HepG2 (cell line): ENCODE measurements around the gene CRNKL1. TPM values are rescaled to one million over a fixed set of nuclear protein-coding genes. Genes with fewer than 3 reads are reported as not detected.

ENCODE experiments used
- ATAC-seq: fragments of 200-7000 bp; cut with Tn5 transposase; 3 replicates; pipeline ENCODE4 v1.9.1; 2020; ENCODE audit warnings: mild to moderate bottlenecking, moderate library complexity
- BruUV-seq: library from RNA; stranded (reverse); fragments of 400-500 nt; replicated peaks from 2 replicates; lab custom pipeline; 2021; lab: Mats Ljungman, UMichigan
- CTCF ChIA-PET: fragments of 300-600 bp; formaldehyde crosslinking; extraction: SDS; loops from one replicate; lab custom pipeline; 2021; ENCODE audit warnings: low total read pairs, inconsistent platforms, low intra/inter-chr PET ratio; lab: Yijun Ruan, JAX
- POLR2A ChIA-PET: fragments of 350-600 bp; sonication (Branson Sonifier 250); formaldehyde crosslinking; loops from one replicate; lab custom pipeline; 2020; ENCODE audit warnings: antibody characterized with exemption, inconsistent platforms; lab: Yijun Ruan, JAX
- DNase-seq: peaks from one replicate; pipeline ENCODE4 v3.0.0-alpha.2; 2015; ENCODE audit warnings: low spot score
- FAIRE-seq: peaks from 3 replicates; lab custom pipeline; 2011; peaks lifted over from hg19 to GRCh38; lab: Jason Lieb, UNC
- H2AFZ ChIP-seq: one replicate; pipeline ENCODE4 v1.6.1; 2011; ENCODE audit warnings: low read length, inconsistent platforms
- H3K27ac ChIP-seq: fragments of 300-600 bp; 3 replicates; pipeline ENCODE4 v1.8.0; 2011; ENCODE audit warnings: mixed run types, mild to moderate bottlenecking, mixed read lengths, low read length, inconsistent platforms; ENCODE audit not compliant: insufficient read depth; ENCODE audit errors: extremely low read length
- H3K27me3 ChIP-seq, 2 experiments: fragments of 200-600 bp in 1 of 2; 2 replicates in 1 of 2; 3 replicates in 1 of 2; pipeline versions ENCODE4 v1.6.0 to v1.8.0; 2011; ENCODE audit warnings: low read length in 2 of 2, mild to moderate bottlenecking in 2 of 2, moderate library complexity in 2 of 2, inconsistent platforms in 1 of 2; ENCODE audit not compliant: insufficient read depth in 2 of 2, control insufficient read depth in 1 of 2
- H3K36me3 ChIP-seq, 2 experiments: fragments of 200-600 bp in 1 of 2; replicated peaks in 1 of 2; 2 replicates in 1 of 2; 3 replicates in 1 of 2; pipeline versions ENCODE4 v1.5.1 to v1.8.0; 2011; ENCODE audit warnings: low read length in 2 of 2, inconsistent platforms in 1 of 2; ENCODE audit not compliant: insufficient read depth in 2 of 2, control insufficient read depth in 1 of 2
- H3K4me1 ChIP-seq: 2 replicates; pipeline ENCODE4 v1.5.1; 2012; ENCODE audit warnings: low read length, inconsistent platforms; ENCODE audit not compliant: insufficient read depth
- H3K4me2 ChIP-seq: 2 replicates; pipeline ENCODE4 v1.6.0; 2011; ENCODE audit warnings: low read depth, low read length, inconsistent platforms
- H3K4me3 ChIP-seq, 3 experiments: fragments of 200-600 bp in 1 of 3; sonication (generic), shearing (Covaris generic) in 1 of 3; replicated peaks in 1 of 3; 2 replicates each; pipeline ENCODE4 v1.5.1; 2011 to 2016; ENCODE audit warnings: low read length in 3 of 3, inconsistent platforms in 2 of 3, low read depth in 2 of 3, mild to moderate bottlenecking in 2 of 3, control low read depth in 1 of 3, mixed read lengths in 1 of 3; ENCODE audit not compliant: insufficient read depth in 1 of 3
- H3K79me2 ChIP-seq: one replicate; pipeline ENCODE4 v1.6.1; 2011; ENCODE audit warnings: low read length, inconsistent platforms; ENCODE audit not compliant: insufficient read depth
- H3K9ac ChIP-seq: 2 replicates; pipeline ENCODE4 v1.6.0; 2011; ENCODE audit warnings: mild to moderate bottlenecking, low read depth, low read length, inconsistent platforms; ENCODE audit not compliant: insufficient read depth
- H3K9me3 ChIP-seq: 2 replicates; pipeline ENCODE4 v1.5.1; 2012; ENCODE audit warnings: mild to moderate bottlenecking, low read length
- H4K20me1 ChIP-seq: 2 replicates; pipeline ENCODE4 v1.6.0; 2011; ENCODE audit warnings: inconsistent platforms, mild to moderate bottlenecking, low read length, moderate library complexity; ENCODE audit not compliant: insufficient read depth
- CREB1 ChIP-seq, 2 experiments: fragments of 450-650 bp in 1 of 2; IDR thresholded peaks; 2 replicates each; pipeline ENCODE4 v1.6.1; 2016 to 2017; ENCODE audit warnings: control low read depth in 1 of 2, mild to moderate bottlenecking in 1 of 2, missing compliant biosample characterization in 1 of 2, missing genetic modification characterization in 1 of 2
- HOXA5 ChIP-seq: sonication (generic); formaldehyde crosslinking; IDR thresholded peaks from 2 replicates; pipeline ENCODE4 v1.4.0; 2020; ENCODE audit warnings: missing genetic modification reagents
- RARG ChIP-seq: sonication (generic); formaldehyde crosslinking; IDR thresholded peaks from 2 replicates; pipeline ENCODE4 v1.4.0; 2020; ENCODE audit warnings: low read depth, mild to moderate bottlenecking, missing genetic modification reagents
- SAP130 ChIP-seq: IDR thresholded peaks from 2 replicates; pipeline ENCODE4 v1.6.1; 2016; ENCODE audit warnings: low read depth
- XRCC5 ChIP-seq: fragments of 200-400 bp; formaldehyde crosslinking; optimal IDR thresholded peaks from 2 replicates; pipeline ENCODE3; 2017; ENCODE audit warnings: mild to moderate bottlenecking, low read length
- ZNF337 ChIP-seq: sonication (generic); formaldehyde crosslinking; IDR thresholded peaks from 2 replicates; pipeline ENCODE4 v1.5.1; 2020; ENCODE audit warnings: missing genetic modification reagents, low read depth, mild to moderate bottlenecking, borderline replicate concordance
- ZNF761 ChIP-seq: sonication (generic); formaldehyde crosslinking; conservative IDR thresholded peaks from 2 replicates; pipeline ENCODE4 v1.4.0; 2020; ENCODE audit warnings: mild to moderate bottlenecking, missing genetic modification reagents
- WGBS: methylation state at CpG from one replicate; pipeline ENCODE4 v1.1.6; 2017; ENCODE audit warnings: low lambda C conversion rate; 5-methylcytosine and 5-hydroxymethylcytosine counted together
- in situ Hi-C: cut with HindIII; loops from 2 replicates; pipeline ENCODE4 v1.10.0; 2017; ENCODE audit warnings: low pct_unique_long_range_greater_than_20kb; ENCODE audit not compliant: extremely low pct_ligation_motif_present
- intact Hi-C: fragments of 100-400 bp; cut with micrococcal nuclease; formaldehyde crosslinking; loops from one replicate; pipeline ENCODE4 v1.10.0; 2022; ENCODE audit not compliant: unreplicated experiment
- polyA plus RNA-seq, 8 experiments: library from polyadenylated mRNA; depleted of rRNA in 3 of 8; stranded (reverse) in 7 of 8; unstranded in 1 of 8; fragments of >200 nt; fragmentation: Illumina TruSeq in 4 of 8; extraction: Trizol in 4 of 8; gene quantifications; 2 replicates each; pipeline versions ENCODE4 v1.2.1 to v1.2.3, GENCODE V29; 2011 to 2016; ENCODE audit warnings: low read depth in 4 of 8, missing spikeins in 1 of 8, mixed read lengths in 1 of 8; ENCODE audit not compliant: insufficient read depth in 1 of 8
- total RNA-seq, 5 experiments: library from RNA; depleted of rRNA; stranded (reverse); fragments of >200 nt; fragmentation: Illumina TruSeq; extraction: Trizol; gene quantifications; 2 replicates each; pipeline ENCODE4 v1.2.3, GENCODE V29; 2016; ENCODE audit warnings: low read depth in 1 of 5
- TF ChIP-seq, protein P1 (sequence below): sonication (generic); formaldehyde crosslinking; IDR thresholded peaks from 2 replicates; pipeline ENCODE4 v1.9.0; 2021; ENCODE audit warnings: missing genetic modification reagents, borderline replicate concordance
- TF ChIP-seq, protein P2 (sequence below): IDR thresholded peaks from 2 replicates; pipeline ENCODE4 v1.6.1; 2012; ENCODE audit warnings: low read depth, low read length, improper control_type of control experiment
- TF ChIP-seq, protein P3 (sequence below): sonication (generic); formaldehyde crosslinking; IDR thresholded peaks from 2 replicates; pipeline ENCODE4 v1.8.0; 2022; ENCODE audit warnings: low read depth, missing genetic modification reagents
- TF ChIP-seq, protein P4 (sequence below), 2 experiments: IDR thresholded peaks; 2 replicates each; pipeline ENCODE4 v1.6.1; 2011 to 2012; ENCODE audit warnings: low read length in 2 of 2, borderline replicate concordance in 1 of 2, low read depth in 1 of 2, mild to moderate bottlenecking in 1 of 2, moderate library complexity in 1 of 2

Gene CRNKL1
- total and polyA plus RNA-seq, 2 of the 13 experiments (the other 11 are each of a cell fraction or from before 2014, with no cell fraction given): 12.3 to 64.5 TPM

DNA sequence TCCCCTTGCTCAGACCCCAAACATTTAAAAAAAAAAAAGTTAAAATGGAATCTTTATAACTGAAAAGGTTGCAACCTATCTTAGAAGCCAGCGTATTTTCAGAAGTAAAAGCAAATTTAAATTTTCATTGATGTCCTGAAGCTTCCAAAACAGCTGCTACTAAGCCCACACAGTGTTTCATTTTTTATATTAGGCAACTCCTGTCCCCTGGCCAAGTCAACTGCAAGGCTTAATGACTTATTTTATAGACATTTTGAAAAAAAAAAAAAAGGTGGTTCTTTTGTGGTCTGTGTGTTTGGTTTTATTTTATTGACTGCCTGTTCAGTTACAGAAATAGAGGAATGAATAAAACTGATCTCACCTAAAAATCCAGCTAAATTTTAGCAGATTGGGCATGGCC is 13.1 kb upstream of the CRNKL1 start (continued):
- TF ChIP-seq, protein P1, sequence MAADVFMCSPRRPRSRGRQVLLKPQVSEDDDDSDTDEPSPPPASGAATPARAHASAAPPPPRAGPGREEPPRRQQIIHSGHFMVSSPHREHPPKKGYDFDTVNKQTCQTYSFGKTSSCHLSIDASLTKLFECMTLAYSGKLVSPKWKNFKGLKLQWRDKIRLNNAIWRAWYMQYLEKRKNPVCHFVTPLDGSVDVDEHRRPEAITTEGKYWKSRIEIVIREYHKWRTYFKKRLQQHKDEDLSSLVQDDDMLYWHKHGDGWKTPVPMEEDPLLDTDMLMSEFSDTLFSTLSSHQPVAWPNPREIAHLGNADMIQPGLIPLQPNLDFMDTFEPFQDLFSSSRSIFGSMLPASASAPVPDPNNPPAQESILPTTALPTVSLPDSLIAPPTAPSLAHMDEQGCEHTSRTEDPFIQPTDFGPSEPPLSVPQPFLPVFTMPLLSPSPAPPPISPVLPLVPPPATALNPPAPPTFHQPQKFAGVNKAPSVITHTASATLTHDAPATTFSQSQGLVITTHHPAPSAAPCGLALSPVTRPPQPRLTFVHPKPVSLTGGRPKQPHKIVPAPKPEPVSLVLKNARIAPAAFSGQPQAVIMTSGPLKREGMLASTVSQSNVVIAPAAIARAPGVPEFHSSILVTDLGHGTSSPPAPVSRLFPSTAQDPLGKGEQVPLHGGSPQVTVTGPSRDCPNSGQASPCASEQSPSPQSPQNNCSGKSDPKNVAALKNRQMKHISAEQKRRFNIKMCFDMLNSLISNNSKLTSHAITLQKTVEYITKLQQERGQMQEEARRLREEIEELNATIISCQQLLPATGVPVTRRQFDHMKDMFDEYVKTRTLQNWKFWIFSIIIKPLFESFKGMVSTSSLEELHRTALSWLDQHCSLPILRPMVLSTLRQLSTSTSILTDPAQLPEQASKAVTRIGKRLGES (CRISPR knock-in tag): no peak
- TF ChIP-seq RARG (no peak), ZNF761 (CRISPR knock-in tag) (no peak)
- TF ChIP-seq, all 625 proteins: peak for 0

DNA sequence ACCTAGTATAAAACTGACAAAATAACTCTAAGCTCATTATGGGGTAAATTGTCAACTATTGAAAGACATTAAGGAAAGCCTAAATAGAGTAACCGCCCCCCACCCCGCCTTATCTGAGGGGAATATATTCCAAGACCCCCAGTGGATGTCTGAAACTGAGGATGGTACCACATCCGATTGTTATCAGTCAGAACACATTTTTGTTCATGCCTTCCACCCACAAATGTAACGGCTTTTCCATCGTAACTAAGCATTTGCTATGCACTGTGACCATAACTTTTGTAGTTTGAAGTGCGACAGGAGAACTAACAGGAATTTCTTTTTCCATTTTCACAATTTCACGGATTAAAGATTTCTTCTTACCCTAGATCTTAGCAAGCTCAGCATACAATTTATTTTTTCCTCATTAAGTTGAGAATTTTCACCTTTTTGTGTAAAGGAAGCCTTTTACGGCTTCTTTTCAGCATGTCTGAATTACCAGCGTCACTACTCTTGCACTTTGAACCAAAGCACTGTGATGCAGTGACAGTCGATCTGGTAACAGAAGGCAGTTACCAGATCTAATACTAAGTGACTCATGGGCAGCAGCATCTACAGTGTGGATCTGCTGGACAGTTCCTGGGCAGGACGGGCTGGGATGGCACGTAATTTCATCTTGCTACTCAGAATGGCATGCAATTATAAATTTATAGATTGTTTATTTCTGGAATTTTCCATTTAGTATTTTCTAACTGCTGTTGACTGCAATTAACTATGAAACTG is 11.9 kb upstream of the CRNKL1 start:
- peak; percentile 85 for ATAC-seq
- TF ChIP-seq HOXA5 (CRISPR knock-in tag) (no peak), CREB1 (IDR thresholded peaks at IDR 0.05) (peak; percentile 65), CREB1 (CRISPR knock-in tag; IDR thresholded peaks at IDR 0.05) (no peak), SAP130 (CRISPR knock-in tag) (0 out of 2 replicates have a peak, but pooled peaks have one; percentile 21), ZNF337 (CRISPR knock-in tag) (no peak), XRCC5 (peak; percentile 23)
- TF ChIP-seq, protein P2, sequence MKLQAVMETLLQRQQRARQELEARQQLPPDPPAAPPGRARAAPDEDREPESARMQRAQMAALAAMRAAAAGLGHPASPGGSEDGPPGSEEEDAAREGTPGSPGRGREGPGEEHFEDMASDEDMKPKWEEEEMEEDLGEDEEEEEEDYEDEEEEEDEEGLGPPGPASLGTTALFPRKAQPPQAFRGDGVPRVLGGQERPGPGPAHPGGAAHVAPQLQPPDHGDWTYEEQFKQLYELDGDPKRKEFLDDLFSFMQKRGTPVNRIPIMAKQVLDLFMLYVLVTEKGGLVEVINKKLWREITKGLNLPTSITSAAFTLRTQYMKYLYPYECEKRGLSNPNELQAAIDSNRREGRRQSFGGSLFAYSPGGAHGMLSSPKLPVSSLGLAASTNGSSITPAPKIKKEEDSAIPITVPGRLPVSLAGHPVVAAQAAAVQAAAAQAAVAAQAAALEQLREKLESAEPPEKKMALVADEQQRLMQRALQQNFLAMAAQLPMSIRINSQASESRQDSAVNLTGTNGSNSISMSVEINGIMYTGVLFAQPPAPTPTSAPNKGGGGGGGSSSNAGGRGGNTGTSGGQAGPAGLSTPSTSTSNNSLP: peak; percentile 58; the same call in 1 of the 2 replicates
- TF ChIP-seq, protein P3, sequence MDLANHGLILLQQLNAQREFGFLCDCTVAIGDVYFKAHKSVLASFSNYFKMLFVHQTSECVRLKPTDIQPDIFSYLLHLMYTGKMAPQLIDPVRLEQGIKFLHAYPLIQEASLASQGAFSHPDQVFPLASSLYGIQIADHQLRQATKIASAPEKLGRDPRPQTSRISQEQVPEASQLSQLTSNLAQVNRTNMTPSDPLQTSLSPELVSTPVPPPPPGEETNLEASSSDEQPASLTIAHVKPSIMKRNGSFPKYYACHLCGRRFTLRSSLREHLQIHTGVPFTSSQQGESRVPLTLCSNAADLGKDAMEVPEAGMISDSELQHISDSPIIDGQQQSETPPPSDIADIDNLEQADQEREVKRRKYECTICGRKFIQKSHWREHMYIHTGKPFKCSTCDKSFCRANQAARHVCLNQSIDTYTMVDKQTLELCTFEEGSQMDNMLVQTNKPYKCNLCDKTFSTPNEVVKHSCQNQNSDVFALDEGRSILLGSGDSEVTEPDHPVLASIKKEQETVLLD: no peak
- TF ChIP-seq, protein P4, sequence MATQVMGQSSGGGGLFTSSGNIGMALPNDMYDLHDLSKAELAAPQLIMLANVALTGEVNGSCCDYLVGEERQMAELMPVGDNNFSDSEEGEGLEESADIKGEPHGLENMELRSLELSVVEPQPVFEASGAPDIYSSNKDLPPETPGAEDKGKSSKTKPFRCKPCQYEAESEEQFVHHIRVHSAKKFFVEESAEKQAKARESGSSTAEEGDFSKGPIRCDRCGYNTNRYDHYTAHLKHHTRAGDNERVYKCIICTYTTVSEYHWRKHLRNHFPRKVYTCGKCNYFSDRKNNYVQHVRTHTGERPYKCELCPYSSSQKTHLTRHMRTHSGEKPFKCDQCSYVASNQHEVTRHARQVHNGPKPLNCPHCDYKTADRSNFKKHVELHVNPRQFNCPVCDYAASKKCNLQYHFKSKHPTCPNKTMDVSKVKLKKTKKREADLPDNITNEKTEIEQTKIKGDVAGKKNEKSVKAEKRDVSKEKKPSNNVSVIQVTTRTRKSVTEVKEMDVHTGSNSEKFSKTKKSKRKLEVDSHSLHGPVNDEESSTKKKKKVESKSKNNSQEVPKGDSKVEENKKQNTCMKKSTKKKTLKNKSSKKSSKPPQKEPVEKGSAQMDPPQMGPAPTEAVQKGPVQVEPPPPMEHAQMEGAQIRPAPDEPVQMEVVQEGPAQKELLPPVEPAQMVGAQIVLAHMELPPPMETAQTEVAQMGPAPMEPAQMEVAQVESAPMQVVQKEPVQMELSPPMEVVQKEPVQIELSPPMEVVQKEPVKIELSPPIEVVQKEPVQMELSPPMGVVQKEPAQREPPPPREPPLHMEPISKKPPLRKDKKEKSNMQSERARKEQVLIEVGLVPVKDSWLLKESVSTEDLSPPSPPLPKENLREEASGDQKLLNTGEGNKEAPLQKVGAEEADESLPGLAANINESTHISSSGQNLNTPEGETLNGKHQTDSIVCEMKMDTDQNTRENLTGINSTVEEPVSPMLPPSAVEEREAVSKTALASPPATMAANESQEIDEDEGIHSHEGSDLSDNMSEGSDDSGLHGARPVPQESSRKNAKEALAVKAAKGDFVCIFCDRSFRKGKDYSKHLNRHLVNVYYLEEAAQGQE (IDR thresholded peaks at IDR 0.05; ENCODE audit: borderline replicate concordance in 1 of 2, low read depth in 1 of 2, low read length in 2 of 2): peak; percentile 45 to 88

More for the DNA sequence above, 11.9 kb upstream of the CRNKL1 start:
- CTCF ChIA-PET: no interaction called here
- intact Hi-C loops (no loop called here), in situ Hi-C loops (no loop called here)
- no peaks in the 10 kb centered on the region for H3K79me2 ChIP-seq
- no peaks in the 10 kb centered on the region for H3K9me3 ChIP-seq
- 0 out of 5 replicates have a peak, but pooled peaks cover 0 to 18% of the 10 kb centered on the region in 2 experiments for H3K27me3 ChIP-seq
- H2AFZ ChIP-seq: no peak overlapping the region
- no peak overlapping the region for H3K4me2 ChIP-seq
- no peaks in the 10 kb centered on the region for H3K36me3 ChIP-seq
- H3K27ac ChIP-seq: no peak overlapping the region
- WGBS: 31% methylated on average over 12 of the region's 12 CpGs
- no peaks in the 10 kb centered on the region for H4K20me1 ChIP-seq
- BruUV-seq: no TSS peak
- no peak overlapping the region for H3K9ac ChIP-seq
- no peaks in the 10 kb centered on the region for H3K4me1 ChIP-seq
- POLR2A ChIA-PET: no interaction called here
- DNase-seq (peak; percentile 42), FAIRE-seq (no peak)
- H3K4me3 ChIP-seq: no peak overlapping the region
